ENCODE data around the gene PARD3B. TPM values are rescaled to one million over a fixed set of nuclear protein-coding genes. Genes with fewer than 3 reads are reported as not detected.

The PARD3B gene
- total and polyA plus RNA-seq, 2 of the 8 experiments (the other 6 are each of a cell fraction or from before 2014, with no cell fraction given) = 1.2 to 5.7 TPM

GRCh38 chr2:205343103-205343502, 797.8 kb downstream of the PARD3B start (continued):
- TF ChIP-seq BCL11A (IDR thresholded peaks at IDR 0.05; ENCODE audit: low read depth in 2 of 2, low read length in 2 of 2) (no peak), POU5F1 (IDR thresholded peaks at IDR 0.05; ENCODE audit: low read depth, low read length) (no peak)

All from H1 (cell line).